ENCODE measurements around the gene NEK5.
A peak's percentile ranks its signal among the peaks of the same experiment; 100 is the strongest.
"Not testable (repeated sequence)": the region's sequence is repeated elsewhere in the genome, so short reads cannot be mapped to it uniquely, and the experiment has no call there.

The NEK5 gene

GRCh38 chr13:52118595-52118994, 10.3 kb downstream of the NEK5 start:
- peaks cover 27 to 35% of the 10 kb centered on the region in 2 donors for H3K27me3 Mint-ChIP-seq
- H3K9me3 Mint-ChIP-seq = no peaks in the 10 kb centered on the region
- H3K27ac Mint-ChIP-seq = peak overlapping the region in 1 of 2 donors; percentile 21
- no peaks in the 10 kb centered on the region for H3K4me1 Mint-ChIP-seq (ENCODE audit: low read depth in 2 of 2)
- no peaks in the 10 kb centered on the region for H3K36me3 Mint-ChIP-seq (ENCODE audit: insufficient read depth)
- ATAC-seq (replicated peaks) (no peak), DNase-seq (no peak)
- no peak overlapping the region for H3K4me3 Mint-ChIP-seq

- Mint-ChIP-seq H3K4me3 (no peak overlapping the region), H3K27ac (peak overlapping the region in 1 of 2 donors; percentile 21), H3K4me1 (ENCODE audit: low read depth in 2 of 2) (no peaks in the 10 kb centered on the region), H3K9me3 (no peaks in the 10 kb centered on the region), H3K27me3 (peaks cover 29 to 40% of the 10 kb centered on the region in 2 donors), H3K36me3 (ENCODE audit: insufficient read depth) (no peaks in the 10 kb centered on the region)
- no peak for ATAC-seq (replicated peaks)
- DNase-seq = no peak
These were observed 10.8 kb downstream of the NEK5 start for GRCh38 chr13:52118095-52118494.

- no peak overlapping the region for H3K27ac Mint-ChIP-seq
- no peak for DNase-seq
- no peak for ATAC-seq (replicated peaks)
- no peaks in the 10 kb centered on the region for H3K36me3 Mint-ChIP-seq (ENCODE audit: insufficient read depth)
- H3K4me3 Mint-ChIP-seq = no peak overlapping the region
- no peaks in the 10 kb centered on the region for H3K9me3 Mint-ChIP-seq
- peaks cover 37 to 39% of the 10 kb centered on the region in 2 donors for H3K27me3 Mint-ChIP-seq
- no peaks in the 10 kb centered on the region for H3K4me1 Mint-ChIP-seq (ENCODE audit: low read depth in 2 of 2)
These were observed 16.3 kb downstream of the NEK5 start for GRCh38 chr13:52112591-52112990.

GRCh38 chr13:52109116-52109670, 19.7 kb downstream of the NEK5 start:
- no peaks in the 10 kb centered on the region for H3K9me3 Mint-ChIP-seq
- DNase-seq = no peak
- H3K4me1 Mint-ChIP-seq (ENCODE audit: low read depth in 2 of 2) = no peaks in the 10 kb centered on the region
- ATAC-seq (replicated peaks) = no peak
- no peak overlapping the region for H3K27ac Mint-ChIP-seq
- no peaks in the 10 kb centered on the region for H3K36me3 Mint-ChIP-seq (ENCODE audit: insufficient read depth)
- H3K4me3 Mint-ChIP-seq = no peak overlapping the region
- H3K27me3 Mint-ChIP-seq = peaks cover 27 to 29% of the 10 kb centered on the region in 2 donors

GRCh38 chr13:52105841-52106240, 23.0 kb downstream of the NEK5 start:
- ATAC-seq (replicated peaks) = no peak
- Mint-ChIP-seq H3K4me1 (ENCODE audit: low read depth in 2 of 2) (no peaks in the 10 kb centered on the region), H3K4me3 (no peak overlapping the region), H3K9me3 (no peaks in the 10 kb centered on the region), H3K27ac (no peak overlapping the region), H3K27me3 (peaks cover 15 to 18% of the 10 kb centered on the region in 2 donors), H3K36me3 (ENCODE audit: insufficient read depth) (no peaks in the 10 kb centered on the region)
- DNase-seq = no peak

GRCh38 chr13:52104624-52105023, 24.2 kb downstream of the NEK5 start:
- no peaks in the 10 kb centered on the region for H3K4me1 Mint-ChIP-seq (ENCODE audit: low read depth in 2 of 2)
- DNase-seq = no peak
- no peak overlapping the region for H3K27ac Mint-ChIP-seq
- ATAC-seq (replicated peaks) = no peak
- H3K4me3 Mint-ChIP-seq = no peak overlapping the region
- peaks cover 13 to 17% of the 10 kb centered on the region in 2 donors for H3K27me3 Mint-ChIP-seq
- H3K9me3 Mint-ChIP-seq = no peaks in the 10 kb centered on the region
- no peaks in the 10 kb centered on the region for H3K36me3 Mint-ChIP-seq (ENCODE audit: insufficient read depth)

- ATAC-seq (replicated peaks) = no peak
- Mint-ChIP-seq H3K27me3 (peaks cover 12 to 13% of the 10 kb centered on the region in 2 donors), H3K9me3 (no peaks in the 10 kb centered on the region), H3K36me3 (ENCODE audit: insufficient read depth) (no peaks in the 10 kb centered on the region), H3K27ac (no peak overlapping the region), H3K4me1 (ENCODE audit: low read depth in 2 of 2) (no peaks in the 10 kb centered on the region), H3K4me3 (no peak overlapping the region)
- DNase-seq = no peak
These were observed 25.5 kb downstream of the NEK5 start for GRCh38 chr13:52103386-52103785.

- H3K36me3 Mint-ChIP-seq (ENCODE audit: insufficient read depth); DNase-seq: not testable (repeated sequence)
- peaks cover 12 to 13% of the 10 kb centered on the region in 2 donors for H3K27me3 Mint-ChIP-seq
These were observed 26.4 kb downstream of the NEK5 start for GRCh38 chr13:52102423-52102822.

GRCh38 chr13:52097197-52097596, 31.7 kb downstream of the NEK5 start:
- Mint-ChIP-seq H3K9me3 (no peaks in the 10 kb centered on the region), H3K27ac (no peak overlapping the region), H3K4me3 (no peak overlapping the region), H3K36me3 (ENCODE audit: insufficient read depth) (no peaks in the 10 kb centered on the region), H3K27me3 (peaks cover 12 to 30% of the 10 kb centered on the region in 2 donors), H3K4me1 (ENCODE audit: low read depth in 2 of 2) (no peaks in the 10 kb centered on the region)
- ATAC-seq (replicated peaks) (no peak), DNase-seq (no peak)

More at GRCh38 chr13:52102423-52102822, 26.4 kb downstream of the NEK5 start:
- H3K4me1 Mint-ChIP-seq (ENCODE audit: low read depth in 2 of 2); H3K9me3 Mint-ChIP-seq; ATAC-seq (replicated peaks); H3K4me3 Mint-ChIP-seq; H3K27ac Mint-ChIP-seq: not testable (repeated sequence)

GRCh38 chr13:52096748-52097147, 32.1 kb downstream of the NEK5 start:
- H3K4me3 Mint-ChIP-seq = no peak overlapping the region
- no peaks in the 10 kb centered on the region for H3K36me3 Mint-ChIP-seq (ENCODE audit: insufficient read depth)
- DNase-seq (no peak), ATAC-seq (replicated peaks) (no peak)
- no peaks in the 10 kb centered on the region for H3K9me3 Mint-ChIP-seq
- peaks cover 9 to 29% of the 10 kb centered on the region in 2 donors for H3K27me3 Mint-ChIP-seq
- no peaks in the 10 kb centered on the region for H3K4me1 Mint-ChIP-seq (ENCODE audit: low read depth in 2 of 2)
- H3K27ac Mint-ChIP-seq = no peak overlapping the region

- DNase-seq (no peak), ATAC-seq (replicated peaks) (no peak)
- Mint-ChIP-seq H3K36me3 (ENCODE audit: insufficient read depth) (no peaks in the 10 kb centered on the region), H3K9me3 (no peaks in the 10 kb centered on the region), H3K27ac (no peak overlapping the region), H3K27me3 (peaks cover 2 to 23% of the 10 kb centered on the region in 2 donors), H3K4me1 (ENCODE audit: low read depth in 2 of 2) (no peaks in the 10 kb centered on the region), H3K4me3 (no peak overlapping the region)
These were observed 32.8 kb downstream of the NEK5 start for GRCh38 chr13:52096062-52096461.

GRCh38 chr13:52092087-52092486, 36.8 kb downstream of the NEK5 start:
- no peak overlapping the region for H3K4me3 Mint-ChIP-seq
- no peaks in the 10 kb centered on the region for H3K9me3 Mint-ChIP-seq
- no peak overlapping the region for H3K27ac Mint-ChIP-seq
- DNase-seq = no peak
- ATAC-seq (replicated peaks) = no peak
- peaks cover 31 to 34% of the 10 kb centered on the region in 2 donors for H3K27me3 Mint-ChIP-seq
- no peaks in the 10 kb centered on the region for H3K36me3 Mint-ChIP-seq (ENCODE audit: insufficient read depth)
- no peaks in the 10 kb centered on the region for H3K4me1 Mint-ChIP-seq (ENCODE audit: low read depth in 2 of 2)

GRCh38 chr13:52091473-52091872, 37.4 kb downstream of the NEK5 start:
- Mint-ChIP-seq H3K27me3 (peaks cover 31 to 40% of the 10 kb centered on the region in 2 donors), H3K4me1 (ENCODE audit: low read depth in 2 of 2) (no peaks in the 10 kb centered on the region), H3K27ac (no peak overlapping the region), H3K36me3 (ENCODE audit: insufficient read depth) (no peaks in the 10 kb centered on the region), H3K4me3 (no peak overlapping the region), H3K9me3 (no peaks in the 10 kb centered on the region)
- DNase-seq (no peak), ATAC-seq (replicated peaks) (no peak)

GRCh38 chr13:52085421-52085820, 43.5 kb downstream of the NEK5 start:
- Mint-ChIP-seq H3K4me3 (no peak overlapping the region), H3K27ac (no peak overlapping the region), H3K9me3 (no peaks in the 10 kb centered on the region), H3K27me3 (peaks cover 35 to 44% of the 10 kb centered on the region in 2 donors), H3K36me3 (ENCODE audit: insufficient read depth) (no peaks in the 10 kb centered on the region), H3K4me1 (ENCODE audit: low read depth in 2 of 2) (no peaks in the 10 kb centered on the region)
- DNase-seq (no peak), ATAC-seq (replicated peaks) (no peak)
